H9 (cell line): ENCODE data around the gene IPO11. TPM values are rescaled to one million over a fixed set of nuclear protein-coding genes. Genes with fewer than 3 reads are reported as not detected.

Experiments
- DNase-seq: peaks from one replicate; pipeline ENCODE4 v3.0.0-alpha.2; 2017
- H2AFZ ChIP-seq: one replicate; pipeline ENCODE4 v1.6.1; 2013; ENCODE audit warnings: mild to moderate bottlenecking, low read length, control low read depth, moderate library complexity
- H2AK5ac ChIP-seq: 2 replicates; pipeline ENCODE4 v1.6.1; 2013; ENCODE audit warnings: low read length, control low read depth, mixed read lengths; ENCODE audit not compliant: insufficient read length
- H2BK120ac ChIP-seq: one replicate; pipeline ENCODE4 v1.6.1; 2013; ENCODE audit warnings: low read depth, mild to moderate bottlenecking, low read length, control low read depth, inconsistent platforms; ENCODE audit not compliant: poor library complexity, severe bottlenecking
- H2BK12ac ChIP-seq: 2 replicates; pipeline ENCODE4 v1.6.1; 2013; ENCODE audit warnings: low read length, control low read depth, mixed read lengths, low read depth; ENCODE audit not compliant: insufficient read length
- H2BK15ac ChIP-seq: 2 replicates; pipeline ENCODE4 v1.6.1; 2013; ENCODE audit warnings: low read depth, low read length, control low read depth
- H2BK20ac ChIP-seq: one replicate; pipeline ENCODE4 v1.6.1; 2013; ENCODE audit warnings: low read depth, mild to moderate bottlenecking, low read length, control low read depth, inconsistent platforms; ENCODE audit not compliant: poor library complexity, severe bottlenecking
- H2BK5ac ChIP-seq: 2 replicates; pipeline ENCODE4 v1.6.1; 2013; ENCODE audit warnings: low read length, control low read depth, mixed read lengths; ENCODE audit not compliant: insufficient read length
- H3K14ac ChIP-seq: 2 replicates; pipeline ENCODE4 v1.6.1; 2013; ENCODE audit warnings: low read length, control low read depth; ENCODE audit not compliant: insufficient read depth
- H3K18ac ChIP-seq: 2 replicates; pipeline ENCODE4 v1.6.1; 2013; ENCODE audit warnings: low read depth, mild to moderate bottlenecking, mixed read lengths, low read length, control low read depth; ENCODE audit not compliant: insufficient read length
- H3K23ac ChIP-seq: 2 replicates; pipeline ENCODE4 v1.6.1; 2013; ENCODE audit warnings: low read length, control low read depth, mixed read lengths, low read depth; ENCODE audit not compliant: insufficient read length
- H3K23me2 ChIP-seq: 2 replicates; pipeline ENCODE4 v1.6.1; 2013; ENCODE audit warnings: low read depth, mild to moderate bottlenecking, mixed read lengths, low read length, control low read depth; ENCODE audit not compliant: insufficient read length, poor library complexity, severe bottlenecking
- H3K27ac ChIP-seq: 2 replicates; pipeline ENCODE4 v1.5.1; 2013; ENCODE audit warnings: low read length, control low read depth, mixed read lengths, low read depth; ENCODE audit not compliant: insufficient read length
- H3K27me3 ChIP-seq: 2 replicates; pipeline ENCODE4 v1.6.1; 2013; ENCODE audit warnings: low read length, control low read depth, inconsistent platforms; ENCODE audit not compliant: insufficient read depth
- H3K4ac ChIP-seq: 2 replicates; pipeline ENCODE4 v1.6.1; 2013; ENCODE audit warnings: low read depth, mild to moderate bottlenecking, control low read depth, inconsistent platforms, low read length, moderate library complexity
- H3K4me1 ChIP-seq: 2 replicates; pipeline ENCODE4 v1.6.1; 2013; ENCODE audit warnings: low read length, control low read depth, inconsistent platforms; ENCODE audit not compliant: insufficient read depth
- H3K4me2 ChIP-seq: 2 replicates; pipeline ENCODE4 v1.6.1; 2013; ENCODE audit warnings: low read length, control low read depth, mixed read lengths; ENCODE audit not compliant: insufficient read length, insufficient read depth
- H3K56ac ChIP-seq: 2 replicates; pipeline ENCODE4 v1.6.1; 2013; ENCODE audit warnings: low read depth, mild to moderate bottlenecking, mixed read lengths, low read length, control low read depth; ENCODE audit not compliant: insufficient read length
- H3K79me1 ChIP-seq: 2 replicates; pipeline ENCODE4 v1.6.1; 2013; ENCODE audit warnings: low read depth, mild to moderate bottlenecking, moderate library complexity, low read length, control low read depth, inconsistent platforms; ENCODE audit not compliant: insufficient read depth, poor library complexity, severe bottlenecking
- H3K79me2 ChIP-seq: 2 replicates; pipeline ENCODE4 v1.6.1; 2013; ENCODE audit warnings: low read length, control low read depth, inconsistent platforms; ENCODE audit not compliant: insufficient read depth
- H3K9ac ChIP-seq: 2 replicates; pipeline ENCODE4 v1.6.1; 2013; ENCODE audit warnings: low read length, control low read depth, mixed read lengths; ENCODE audit not compliant: insufficient read length; ENCODE audit errors: extremely low read depth
- H3K9me3 ChIP-seq: one replicate; pipeline ENCODE4 v1.6.1; 2013; ENCODE audit warnings: low read depth, low read length, inconsistent platforms; ENCODE audit not compliant: control insufficient read depth
- H3T11ph ChIP-seq: one replicate; pipeline ENCODE4 v1.6.1; 2013; ENCODE audit warnings: mild to moderate bottlenecking, low read length, control low read depth, inconsistent platforms
- H4K20me1 ChIP-seq: one replicate; pipeline ENCODE4 v1.6.1; 2013; ENCODE audit not compliant: control insufficient read depth, insufficient read length, insufficient read depth
- H4K5ac ChIP-seq: 2 replicates; pipeline ENCODE4 v1.6.1; 2013; ENCODE audit warnings: low read depth, mild to moderate bottlenecking, mixed read lengths, low read length, control low read depth; ENCODE audit not compliant: insufficient read length
- H4K8ac ChIP-seq: replicated peaks from 2 replicates; pipeline ENCODE4 v1.6.1; 2013; ENCODE audit warnings: low read length, control low read depth, mixed read lengths, low read depth; ENCODE audit not compliant: insufficient read length
- H4K91ac ChIP-seq: 2 replicates; pipeline ENCODE4 v1.6.1; 2013; ENCODE audit warnings: low read depth, mild to moderate bottlenecking, moderate library complexity, mixed read lengths, low read length, control low read depth; ENCODE audit not compliant: insufficient read length
- H3K27ac Mint-ChIP-seq, 3 experiments: 2 replicates in 2 of 3; 3 replicates in 1 of 3; pipeline ENCODE4 v1.8.0; 2020 to 2021; ENCODE audit warnings: mixed read lengths in 3 of 3, mild to moderate bottlenecking in 1 of 3, moderate library complexity in 1 of 3
- H3K27me3 Mint-ChIP-seq: 2 replicates; pipeline ENCODE4 v1.8.0; 2021; ENCODE audit warnings: low read depth, mild to moderate bottlenecking, moderate library complexity, mixed read lengths
- H3K36me3 Mint-ChIP-seq, 3 experiments: 2 replicates in 2 of 3; 3 replicates in 1 of 3; pipeline ENCODE4 v1.8.0; 2020 to 2021; ENCODE audit warnings: low read depth in 3 of 3, mixed read lengths in 3 of 3; ENCODE audit not compliant: insufficient read depth in 1 of 3
- H3K4me1 Mint-ChIP-seq, 2 experiments: 2 replicates each; pipeline ENCODE4 v1.8.0; 2020; ENCODE audit warnings: mixed read lengths in 2 of 2
- H3K4me3 Mint-ChIP-seq, 2 experiments: 2 replicates in 1 of 2; 3 replicates in 1 of 2; pipeline ENCODE4 v1.8.0; 2020 to 2021; ENCODE audit warnings: mild to moderate bottlenecking in 2 of 2, mixed read lengths in 2 of 2, moderate library complexity in 1 of 2
- H3K9me3 Mint-ChIP-seq, 2 experiments: 2 replicates in 1 of 2; 3 replicates in 1 of 2; pipeline ENCODE4 v1.8.0; 2020; ENCODE audit warnings: mild to moderate bottlenecking in 2 of 2, mixed read lengths in 2 of 2, moderate library complexity in 1 of 2
- CTCF ChIP-seq: fragments of 200-600 bp; sonication (generic); conservative IDR thresholded peaks from 3 replicates; pipeline ENCODE4 v1.8.0; 2021; ENCODE audit warnings: antibody characterized with exemption, mild to moderate bottlenecking
- WGBS: extraction: QIAGEN DNeasy Blood & Tissue Kit; methylation state at CpG from one replicate; pipeline ENCODE4 v1.1.7; 2013; ENCODE audit warnings: missing lambda C conversion rate, low lambda C conversion rate, mixed read lengths; ENCODE audit not compliant: insufficient read length; ENCODE audit errors: extremely low coverage; 5-methylcytosine and 5-hydroxymethylcytosine counted together
- total RNA-seq: library from RNA; stranded (reverse); gene quantifications from 2 replicates; pipeline ENCODE4 v1.2.1, GENCODE V29; 2021

The IPO11 gene
- total RNA-seq, 1 experiment from 2014 or later = 63.0 TPM

- H3K79me2 ChIP-seq = no peaks in the 10 kb centered on the region
- no peaks in the 10 kb centered on the region for H3K27me3 ChIP-seq
- no peak overlapping the region for H3K4ac ChIP-seq
- Mint-ChIP-seq H3K4me1 (no peaks in the 10 kb centered on the region), H3K27ac (no peak overlapping the region), H3K36me3 (peaks cover 0 to 18% (median 0%) of the 10 kb centered on the region in 3 experiments; a peak in 3 of 7 replicates), H3K27me3 (no peaks in the 10 kb centered on the region), H3K4me3 (no peak overlapping the region), H3K9me3 (no peaks in the 10 kb centered on the region)
- H2BK15ac ChIP-seq = no peak overlapping the region
- H2AK5ac ChIP-seq = no peak overlapping the region
- H3K79me1 ChIP-seq = no peaks in the 10 kb centered on the region
- no peaks in the 10 kb centered on the region for H4K20me1 ChIP-seq
- no CpG with 5 or more reads among the region's 4 CpGs for WGBS
- no peak for TF ChIP-seq CTCF
- H2BK120ac ChIP-seq = no peak overlapping the region
- no peaks in the 10 kb centered on the region for H3K9me3 ChIP-seq
- no peak overlapping the region for H2BK5ac ChIP-seq
- H3K14ac ChIP-seq = no peak overlapping the region; the same call in 1 of the 2 replicates
- no peak overlapping the region for H3K23ac ChIP-seq
- H4K91ac ChIP-seq = no peak overlapping the region
- no peak overlapping the region for H3K27ac ChIP-seq
- no peaks in the 10 kb centered on the region for H3K23me2 ChIP-seq
- H3K9ac ChIP-seq = no peak overlapping the region
- no peak overlapping the region for H3T11ph ChIP-seq
- H2BK20ac ChIP-seq = no peak overlapping the region
- no peak overlapping the region for H3K18ac ChIP-seq
- no peak overlapping the region for H4K5ac ChIP-seq
- no peak overlapping the region for H4K8ac ChIP-seq
- H3K4me1 ChIP-seq = no peaks in the 10 kb centered on the region
- no peak for DNase-seq
- no peak overlapping the region for H3K56ac ChIP-seq
- no peak overlapping the region for H2AFZ ChIP-seq
- no peak overlapping the region for H2BK12ac ChIP-seq
- no peak overlapping the region for H3K4me2 ChIP-seq
Measured at GRCh38 chr5:62605638-62606037, 193.1 kb downstream of the IPO11 start.
